Measurements from ENCODE around the gene CD3D. TPM values are rescaled to one million over a fixed set of nuclear protein-coding genes. Genes with fewer than 3 reads are reported as not detected.
"Not testable (repeated sequence)": the region's sequence is repeated elsewhere in the genome, so short reads cannot be mapped to it uniquely, and the experiment has no call there.

Gene CD3D
- total RNA-seq, 4 donors from 2014 or later = 0.44 to 5.8 (median 0.46) TPM; not detected in 1

DNA sequence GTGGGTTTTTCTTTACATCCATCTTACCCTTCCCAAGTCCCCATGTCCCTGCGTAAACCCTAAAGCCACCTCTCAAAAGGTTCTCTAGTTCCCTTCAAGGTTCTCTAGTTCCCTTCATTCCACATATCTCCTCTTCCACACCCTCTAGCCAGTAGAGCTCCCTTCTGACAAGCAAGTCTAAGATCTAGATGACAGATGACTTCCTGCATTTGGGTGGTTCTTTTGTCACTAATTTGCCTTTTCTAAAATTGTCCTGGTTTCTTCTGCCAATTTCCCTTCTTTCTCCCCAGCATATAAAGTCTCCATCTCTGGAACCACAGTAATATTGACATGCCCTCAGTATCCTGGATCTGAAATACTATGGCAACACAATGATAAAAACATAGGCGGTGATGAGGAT, 30.2 kb downstream of the CD3D start:
- TF ChIP-seq POLR2A (IDR thresholded peaks at IDR 0.05) (no peak), CTCF (IDR thresholded peaks at IDR 0.05) (no peak)
- intact Hi-C loops (cut with DNase I; ENCODE audit: low total_unique reads) = no loop called here
- 93 to 94% methylated on average over 2 of the region's 2 CpGs for WGBS, 2 donors
- DNase-seq (ENCODE audit: low spot score in 2 of 2) = no peak
- no peak overlapping the region for H3K4me3 ChIP-seq (ENCODE audit: low read depth, poor library complexity, severe bottlenecking)

DNA sequence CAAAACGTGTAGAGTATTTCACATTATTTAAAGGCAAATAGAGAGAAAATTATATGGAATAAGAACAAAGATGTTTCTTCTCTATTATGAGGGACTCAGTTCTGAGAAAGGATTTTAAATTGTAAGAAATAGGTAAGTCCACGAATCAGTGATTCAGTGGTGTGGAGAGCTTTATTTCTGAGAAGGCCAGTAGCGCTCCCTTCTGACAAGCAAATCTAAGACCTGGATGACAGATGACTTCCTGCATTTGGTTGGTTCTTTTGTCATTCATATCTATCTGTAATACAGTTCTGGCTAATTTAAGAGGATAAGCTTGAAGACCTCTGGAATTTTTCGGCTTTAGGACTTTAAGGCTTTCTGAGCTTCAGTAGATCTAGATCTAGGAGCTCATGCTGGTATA, 31.0 kb downstream of the CD3D start:
- no peak overlapping the region for H3K4me3 ChIP-seq (ENCODE audit: low read depth, poor library complexity, severe bottlenecking)
- no peak for TF ChIP-seq POLR2A (IDR thresholded peaks at IDR 0.05)
- no peak for TF ChIP-seq CTCF (IDR thresholded peaks at IDR 0.05)
- intact Hi-C loops (cut with DNase I; ENCODE audit: low total_unique reads) = no loop called here
- WGBS, 2 donors = 70 to 74% methylated on average over 4 of the region's 4 CpGs
- no peak for DNase-seq (ENCODE audit: low spot score in 2 of 2)

DNA sequence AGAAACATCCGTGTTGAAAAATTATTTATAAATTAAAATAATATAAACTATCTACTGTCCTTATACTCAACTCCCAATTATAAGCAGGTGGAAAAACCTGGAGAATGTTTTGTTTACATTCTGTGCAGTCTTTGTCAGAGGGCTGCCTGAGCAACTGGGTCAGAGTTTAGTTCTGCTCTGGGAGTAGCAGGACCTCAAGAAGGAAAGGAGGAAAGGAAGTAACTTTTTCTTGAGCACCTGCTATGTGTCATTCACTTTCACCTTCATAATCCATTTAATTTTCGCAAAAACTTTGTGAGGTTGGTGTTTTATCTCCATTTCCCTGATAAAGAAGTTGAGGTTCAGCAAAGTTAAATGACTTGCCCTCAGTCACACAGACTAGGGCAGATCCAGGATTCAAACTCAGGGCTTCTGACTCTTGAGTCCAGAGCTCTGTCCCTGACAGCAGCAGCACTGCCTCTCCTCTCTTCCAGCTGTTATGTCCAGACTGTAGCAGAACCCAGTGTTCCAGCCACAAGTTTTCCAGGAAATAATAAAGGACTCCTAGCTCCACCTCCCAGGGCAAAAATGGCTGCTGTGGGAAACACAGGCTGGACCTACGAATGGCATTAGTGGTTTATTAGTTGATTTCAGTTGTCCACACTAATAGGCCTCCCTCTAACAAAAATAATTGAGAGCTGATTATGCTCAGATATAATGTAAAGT, 31.6 kb downstream of the CD3D start:
- no peak overlapping the region for H3K4me3 ChIP-seq (ENCODE audit: low read depth, poor library complexity, severe bottlenecking)
- no peak for DNase-seq (ENCODE audit: low spot score in 2 of 2)
- TF ChIP-seq CTCF (IDR thresholded peaks at IDR 0.05) (no peak), POLR2A (IDR thresholded peaks at IDR 0.05) (no peak)
- intact Hi-C loops (cut with DNase I; ENCODE audit: low total_unique reads) = no loop called here
- 75 to 82% methylated on average over 3 of the region's 3 CpGs for WGBS, 2 donors

DNA sequence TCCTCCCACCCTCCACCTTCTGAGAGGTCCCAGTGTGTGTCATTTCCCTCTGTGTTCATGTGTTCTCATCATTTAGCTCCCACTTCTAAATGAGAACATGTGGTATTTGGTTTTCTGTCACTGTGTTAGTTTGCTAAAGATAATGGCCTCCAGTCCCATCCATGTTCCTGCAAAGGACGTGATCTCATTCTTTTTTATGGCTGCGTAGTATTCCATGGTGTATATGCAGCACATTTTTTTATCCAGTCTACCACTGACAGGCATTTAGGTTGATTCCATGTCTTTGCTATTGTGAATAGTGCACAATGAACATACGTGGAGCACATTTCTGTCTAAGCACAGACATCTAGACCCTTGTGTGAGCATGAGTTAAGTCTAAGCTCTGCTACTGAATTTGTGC, 32.2 kb downstream of the CD3D start:
- no peak overlapping the region for H3K4me3 ChIP-seq (ENCODE audit: low read depth, poor library complexity, severe bottlenecking)
- intact Hi-C loops (cut with DNase I; ENCODE audit: low total_unique reads) = no loop called here
- 87 to 91% methylated on average over 3 of the region's 3 CpGs for WGBS, 2 donors
- DNase-seq (ENCODE audit: low spot score in 2 of 2) = no peak
- no peak for TF ChIP-seq CTCF (IDR thresholded peaks at IDR 0.05)
- TF ChIP-seq POLR2A (IDR thresholded peaks at IDR 0.05) = no peak

- DNase-seq (ENCODE audit: low spot score in 2 of 2); H3K4me3 ChIP-seq (ENCODE audit: low read depth, poor library complexity, severe bottlenecking); intact Hi-C loops (cut with DNase I; ENCODE audit: low total_unique reads): not testable (repeated sequence)
- 94 to 96% methylated on average over 5 of the region's 5 CpGs for WGBS, 2 donors
Measured at GRCh38 chr11:118308995-118309528, 33.4 kb downstream of the CD3D start.

- WGBS, 2 donors = 71 to 73% methylated on average over 2 of the region's 2 CpGs
- DNase-seq (ENCODE audit: low spot score in 2 of 2) = no peak
- no peak for TF ChIP-seq POLR2A (IDR thresholded peaks at IDR 0.05)
- intact Hi-C loops (cut with DNase I; ENCODE audit: low total_unique reads) = no loop called here
- H3K4me3 ChIP-seq (ENCODE audit: low read depth, poor library complexity, severe bottlenecking) = no peak overlapping the region
Measured at GRCh38 chr11:118306556-118306955, 35.9 kb downstream of the CD3D start.

- no peak for DNase-seq (ENCODE audit: low spot score in 2 of 2)
- intact Hi-C loops (cut with DNase I; ENCODE audit: low total_unique reads) = no loop called here
- no peak for TF ChIP-seq CTCF (IDR thresholded peaks at IDR 0.05)
- no peak for TF ChIP-seq POLR2A (IDR thresholded peaks at IDR 0.05)
- WGBS, 2 donors = 65 to 71% methylated on average over 8 of the region's 8 CpGs
- no peak overlapping the region for H3K4me3 ChIP-seq (ENCODE audit: low read depth, poor library complexity, severe bottlenecking)
Measured at GRCh38 chr11:118305726-118306125, 36.8 kb downstream of the CD3D start.

Data from lower leg skin (tissue), 4 donors.